ENCODE data around the gene SLC4A4.
A peak's percentile ranks its signal among the peaks of the same experiment; 100 is the strongest.

Gene SLC4A4

GRCh38 chr4:71338846-71339593 lies at the start of gene SLC4A4:
SLC4A4 (plus strand) TSS chr4:71339020.
- DNase-seq, result peak in 1 of 2 experiments; percentile 18

- DNase-seq, result no peak
Observed at GRCh38 chr4:71290074-71290473, 48.7 kb upstream of the SLC4A4 start.

- no peak for DNase-seq
Observed at GRCh38 chr4:71290476-71290875, 48.3 kb upstream of the SLC4A4 start.

- no peak for DNase-seq
Observed at GRCh38 chr4:71292228-71292627, 46.6 kb upstream of the SLC4A4 start.

- no peak for DNase-seq
Observed at GRCh38 chr4:71293705-71294104, 45.1 kb upstream of the SLC4A4 start.

- DNase-seq, result no peak
Observed at GRCh38 chr4:71294301-71294700, 44.5 kb upstream of the SLC4A4 start.

GRCh38 chr4:71296945-71297344 lies 41.9 kb upstream of the SLC4A4 start:
- no peak for DNase-seq

- no peak for DNase-seq
Observed at GRCh38 chr4:71300362-71300761, 38.5 kb upstream of the SLC4A4 start.

GRCh38 chr4:71300964-71301363 lies 37.9 kb upstream of the SLC4A4 start:
- no peak for DNase-seq

GRCh38 chr4:71303287-71303686 lies 35.5 kb upstream of the SLC4A4 start:
- no peak for DNase-seq

- no peak for DNase-seq
Observed at GRCh38 chr4:71303850-71304249, 35.0 kb upstream of the SLC4A4 start.

GRCh38 chr4:71304289-71304850 lies 34.5 kb upstream of the SLC4A4 start:
- no peak for DNase-seq

GRCh38 chr4:71307729-71308128 lies 31.1 kb upstream of the SLC4A4 start:
- no peak for DNase-seq

GRCh38 chr4:71322425-71322824 lies 16.4 kb upstream of the SLC4A4 start:
- DNase-seq, result no peak

GRCh38 chr4:71333368-71333767 lies 5.5 kb upstream of the SLC4A4 start:
- DNase-seq, result no peak

- no peak for DNase-seq
Observed at GRCh38 chr4:71333960-71334359, 4.9 kb upstream of the SLC4A4 start.

GRCh38 chr4:71334465-71334882 lies 4.3 kb upstream of the SLC4A4 start:
- DNase-seq, result no peak

- DNase-seq, result no peak
Observed at GRCh38 chr4:71343670-71344466, 5.0 kb downstream of the SLC4A4 start.

- no peak for DNase-seq
Observed at GRCh38 chr4:71346710-71347109, 7.9 kb downstream of the SLC4A4 start.

GRCh38 chr4:71348586-71348985 lies 9.8 kb downstream of the SLC4A4 start:
- no peak for DNase-seq

- no peak for DNase-seq
Observed at GRCh38 chr4:71355045-71355444, 16.2 kb downstream of the SLC4A4 start.

GRCh38 chr4:71355971-71356370 lies 17.2 kb downstream of the SLC4A4 start:
- no peak for DNase-seq

- DNase-seq, result no peak
Observed at GRCh38 chr4:71356924-71357663, 18.3 kb downstream of the SLC4A4 start.

All from activated T-cell treated with anti-CD3 and anti-CD28 coated beads, Interleukin-2, amount 50 U/mL, for 48 hours (primary cell).